Thyroid gland (tissue), 4 donors: Measurements from ENCODE around the gene P2RY11.

Experiments used
- CTCF ChIP-seq, 6 experiments: fragments of 200-600 bp in 3 of 6; fragments of 450-650 bp in 3 of 6; sonication (generic) in 3 of 6; IDR thresholded peaks; one replicate each; pipeline ENCODE4 v1.5.1; 2016 to 2019; ENCODE audit warnings: antibody characterized with exemption in 6 of 6, mild to moderate bottlenecking in 2 of 6, inconsistent platforms in 1 of 6, moderate library complexity in 1 of 6
- POLR2A ChIP-seq, 2 donors: fragments of 450-650 bp; IDR thresholded peaks; one replicate each; pipeline ENCODE4 v1.6.1; 2017; ENCODE audit warnings: antibody characterized with exemption in 2 of 2, mild to moderate bottlenecking in 2 of 2, moderate library complexity in 1 of 2

- no peak for TF ChIP-seq CTCF (IDR thresholded peaks at IDR 0.05)
- TF ChIP-seq POLR2A (IDR thresholded peaks at IDR 0.05) = no peak
These were observed 30.0 kb downstream of the P2RY11 start for GRCh38 chr19:10141479-10141878.
